HPDE6-E6E7 (cell line): Measurements from ENCODE around the gene SCEL.
"Not testable (repeated sequence)": the region's sequence is repeated elsewhere in the genome, so short reads cannot be mapped to it uniquely, and the experiment has no call there.

Experiments
- DNase-seq: peaks from one replicate; pipeline ENCODE4 v3.0.0; 2011; ENCODE audit warnings: missing footprints; ENCODE audit errors: extremely low spot score

Gene SCEL

GRCh38 chr13:77662301-77662700, 126.8 kb downstream of the SCEL start:
- DNase-seq, result not testable (repeated sequence)

- DNase-seq, result not testable (repeated sequence)
These were observed 127.3 kb downstream of the SCEL start for GRCh38 chr13:77662831-77663230.

GRCh38 chr13:77674852-77675251, 139.3 kb downstream of the SCEL start:
- DNase-seq, result no peak

- DNase-seq, result no peak
These were observed 143.3 kb downstream of the SCEL start for GRCh38 chr13:77678691-77679235.

- DNase-seq, result no peak
These were observed 152.3 kb downstream of the SCEL start for GRCh38 chr13:77687799-77688198.

GRCh38 chr13:77691871-77692270, 156.4 kb downstream of the SCEL start:
- no peak for DNase-seq

- DNase-seq, result no peak
These were observed 157.4 kb downstream of the SCEL start for GRCh38 chr13:77692746-77693448.

GRCh38 chr13:77693449-77693940, 158.0 kb downstream of the SCEL start:
- DNase-seq, result no peak
